ENCODE measurements around the gene CA12.
A peak's percentile ranks its signal among the peaks of the same experiment; 100 is the strongest.

Gene CA12

DNA sequence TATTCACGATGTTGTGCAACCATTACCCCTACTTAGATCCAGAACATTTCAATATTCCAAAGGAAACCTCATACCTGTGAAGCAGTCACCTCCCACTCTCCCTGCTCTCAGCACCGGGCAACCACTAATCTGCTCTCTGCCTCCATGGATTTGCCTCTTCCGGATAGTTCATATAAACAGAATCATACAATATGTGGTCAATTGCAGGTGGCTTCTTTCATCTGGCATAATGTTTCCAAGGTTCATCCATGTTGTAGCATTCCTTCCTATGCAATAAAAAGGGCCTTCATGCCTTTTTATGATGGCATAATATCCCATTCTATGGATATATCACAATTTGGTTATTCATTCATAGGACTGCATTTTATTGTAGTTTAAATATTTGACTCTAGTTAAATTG is 23.9 kb downstream of the CA12 start:
- TF ChIP-seq Cebpa-rat (IDR thresholded peaks at IDR 0.05) = no peak
- Histone ChIP-seq H3K4me3 (no peak overlapping the region), H4K20me1 (no peaks in the 10 kb centered on the region; a peak in 1 of 22 replicates), H3K9ac (no peak overlapping the region), H3K4me1 (peaks cover 2 to 25% (median 17%) of the 10 kb centered on the region in 10 experiments), H3K36me3 (no peaks in the 10 kb centered on the region), H3K27me3 (no peaks in the 10 kb centered on the region), H3K27ac (no peak overlapping the region), H3K9me3 (replicated peaks in 1 of 11) (no peaks in the 10 kb centered on the region), H3K4me2 (no peak overlapping the region)

DNA sequence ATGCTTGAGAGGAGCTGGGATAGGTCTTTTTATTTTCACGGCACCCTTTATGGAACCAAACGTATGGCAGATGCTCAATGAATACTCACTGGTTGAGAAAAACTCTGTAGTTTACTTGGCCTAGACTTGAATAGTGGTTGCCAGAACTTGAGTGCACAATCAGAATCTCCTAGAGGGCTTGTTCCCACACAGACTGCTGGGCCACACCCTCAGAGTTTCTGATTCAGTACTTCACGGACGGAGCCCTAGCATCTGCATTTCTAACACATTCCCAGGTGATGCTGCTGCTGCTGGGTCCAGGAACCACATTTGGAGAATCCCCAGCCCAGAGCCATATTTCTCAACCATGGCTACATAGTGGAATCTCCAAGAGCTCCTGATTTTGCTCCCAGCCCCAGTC is 24.6 kb downstream of the CA12 start:
- no peak for TF ChIP-seq Cebpa-rat (IDR thresholded peaks at IDR 0.05)
- no peak overlapping the region for H3K4me2 ChIP-seq
- H3K9me3 ChIP-seq (replicated peaks in 1 of 11) = no peaks in the 10 kb centered on the region
- no peaks in the 10 kb centered on the region for H3K36me3 ChIP-seq
- H3K27ac ChIP-seq = no peak overlapping the region
- no peaks in the 10 kb centered on the region for H4K20me1 ChIP-seq
- H3K27me3 ChIP-seq = no peaks in the 10 kb centered on the region
- H3K4me1 ChIP-seq = peaks cover 0 to 18% (median 10%) of the 10 kb centered on the region in 10 experiments; a peak in 15 of 20 replicates
- H3K9ac ChIP-seq = no peak overlapping the region
- H3K4me3 ChIP-seq = no peak overlapping the region

DNA sequence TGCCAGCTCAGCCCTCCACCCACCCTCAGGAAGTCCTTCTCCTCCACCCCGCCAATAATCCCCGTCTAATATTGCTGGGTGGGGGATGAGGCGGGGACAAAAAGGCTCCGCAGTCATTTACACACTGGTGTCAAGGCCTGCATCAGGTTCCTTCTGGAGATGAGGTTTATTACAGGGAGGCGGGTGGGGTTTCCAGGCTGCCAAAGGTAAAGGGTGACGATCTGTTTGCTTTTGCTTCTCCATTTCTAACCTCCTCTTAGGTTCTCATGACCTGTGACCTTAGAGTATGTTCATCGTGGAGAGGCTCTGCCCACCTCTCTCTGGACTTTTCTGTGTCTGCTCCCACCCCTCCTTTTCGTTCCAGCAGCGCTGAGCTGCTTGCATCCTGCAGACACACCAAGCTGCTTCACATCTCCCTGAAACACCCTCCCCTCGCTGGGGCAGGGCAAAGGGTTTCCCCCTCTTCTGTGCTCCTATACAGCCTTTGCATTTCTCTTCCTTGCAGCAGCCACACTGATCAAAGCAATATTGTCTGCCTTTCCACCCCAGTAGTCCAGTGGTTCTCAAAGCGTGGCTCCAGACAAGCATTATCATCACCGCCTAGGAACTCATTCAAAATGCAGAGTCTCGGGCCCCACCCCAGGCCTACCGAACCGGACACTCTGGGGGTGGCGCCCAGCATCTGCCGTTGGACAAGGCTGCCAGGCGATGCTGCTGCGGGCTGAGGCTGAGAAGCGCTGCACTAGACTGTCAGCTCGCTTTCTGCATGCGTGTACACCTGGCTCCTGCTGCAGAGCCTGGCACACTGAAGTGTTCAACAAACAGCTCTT is 26.6 kb downstream of the CA12 start:
- TF ChIP-seq Cebpa-rat (IDR thresholded peaks at IDR 0.05) = no peak
- H3K27ac ChIP-seq = no peak overlapping the region
- H3K9me3 ChIP-seq (replicated peaks in 1 of 11) = no peaks in the 10 kb centered on the region
- no peaks in the 10 kb centered on the region for H4K20me1 ChIP-seq
- no peaks in the 10 kb centered on the region for H3K36me3 ChIP-seq
- peaks cover 0 to 11% (median 3%) of the 10 kb centered on the region in 10 experiments; a peak in 7 of 20 replicates for H3K4me1 ChIP-seq
- H3K4me3 ChIP-seq = no peak overlapping the region
- H3K27me3 ChIP-seq = no peaks in the 10 kb centered on the region
- H3K4me2 ChIP-seq = peak overlapping the region in 6 of 11 experiments; percentile 3 to 33 (median 10); a peak in 4 of 22 replicates
- no peak overlapping the region for H3K9ac ChIP-seq

DNA sequence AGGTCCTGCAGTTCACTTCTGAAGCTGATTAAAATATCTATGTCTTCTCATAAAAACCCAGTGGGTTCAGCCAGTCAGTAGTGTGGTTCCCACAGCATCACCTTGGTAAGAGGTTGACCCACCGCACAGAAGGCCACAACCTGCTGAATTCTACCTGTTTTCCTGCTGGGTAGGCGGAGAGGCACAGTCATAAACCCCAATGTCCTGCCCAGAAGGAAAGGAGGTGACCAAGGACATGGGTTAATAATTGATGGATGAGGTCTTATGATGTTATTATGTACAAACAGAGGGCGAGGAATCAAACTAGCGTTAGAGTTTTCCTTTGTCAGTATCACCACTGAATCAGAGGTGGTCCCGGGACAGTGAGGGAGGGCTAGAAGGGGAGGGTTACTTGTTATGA is 27.8 kb downstream of the CA12 start:
- H3K4me1 ChIP-seq = peaks cover 4 to 17% (median 9%) of the 10 kb centered on the region in 10 experiments
- H3K36me3 ChIP-seq = no peaks in the 10 kb centered on the region
- H3K9ac ChIP-seq = no peak overlapping the region
- H3K9me3 ChIP-seq (replicated peaks in 1 of 11) = no peaks in the 10 kb centered on the region
- TF ChIP-seq Cebpa-rat (IDR thresholded peaks at IDR 0.05) = no peak
- H3K27ac ChIP-seq = no peak overlapping the region
- no peak overlapping the region for H3K4me3 ChIP-seq
- no peak overlapping the region for H3K4me2 ChIP-seq
- no peaks in the 10 kb centered on the region for H4K20me1 ChIP-seq
- H3K27me3 ChIP-seq = no peaks in the 10 kb centered on the region

- no peak overlapping the region for H3K4me3 ChIP-seq
- H4K20me1 ChIP-seq = no peaks in the 10 kb centered on the region
- peaks cover 10 to 23% (median 16%) of the 10 kb centered on the region in 10 experiments for H3K4me1 ChIP-seq
- no peak overlapping the region for H3K27ac ChIP-seq
- no peak overlapping the region for H3K4me2 ChIP-seq
- no peak overlapping the region for H3K9ac ChIP-seq
- no peak for TF ChIP-seq Cebpa-rat (IDR thresholded peaks at IDR 0.05)
- H3K36me3 ChIP-seq = no peaks in the 10 kb centered on the region
- H3K9me3 ChIP-seq (replicated peaks in 1 of 11) = no peaks in the 10 kb centered on the region
- H3K27me3 ChIP-seq = no peaks in the 10 kb centered on the region
Measured at GRCh38 chr15:63353261-63353660, 28.4 kb downstream of the CA12 start.

DNA sequence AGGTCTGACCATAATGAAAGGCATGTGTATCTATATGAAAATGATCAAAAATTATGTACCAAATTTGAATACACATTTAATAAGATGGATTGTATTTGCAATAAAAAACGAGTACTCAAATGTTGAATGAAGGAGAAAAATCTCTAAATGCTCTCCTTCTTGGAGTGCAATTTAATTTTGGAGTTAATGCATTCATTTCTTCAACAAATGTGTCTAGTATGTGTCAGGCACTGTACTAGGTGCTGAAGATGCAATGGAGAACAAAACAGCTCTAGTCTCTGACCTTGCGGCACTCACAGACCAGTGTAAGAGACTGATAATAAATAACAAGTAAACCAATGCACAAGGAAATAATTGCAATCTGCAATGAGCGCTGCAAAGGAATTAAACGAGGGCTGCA is 28.8 kb downstream of the CA12 start:
- peaks cover 15 to 28% (median 20%) of the 10 kb centered on the region in 10 experiments for H3K4me1 ChIP-seq

DNA sequence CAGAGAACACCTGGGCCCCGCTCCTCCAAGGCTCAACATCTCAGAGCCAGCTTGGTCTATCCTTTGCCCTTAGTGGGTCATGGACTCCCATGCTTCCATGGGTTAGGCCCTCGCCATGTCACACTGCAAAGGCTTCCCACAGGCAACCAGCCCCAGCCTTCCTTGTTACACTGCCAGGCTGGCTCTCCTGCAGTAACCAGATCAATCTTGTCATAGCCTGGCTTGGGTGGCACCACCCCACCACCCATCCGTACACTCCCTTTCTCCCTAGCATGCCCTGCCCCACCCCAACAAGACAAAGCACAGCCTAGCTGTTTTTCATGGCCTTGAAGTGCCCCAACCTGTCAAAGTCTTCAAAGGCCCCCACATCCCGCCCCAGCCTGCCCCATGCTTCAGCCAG is 30.5 kb downstream of the CA12 start:
- Histone ChIP-seq H3K4me2 (no peak overlapping the region), H3K9me3 (replicated peaks in 1 of 11) (no peaks in the 10 kb centered on the region), H3K9ac (no peak overlapping the region), H3K27ac (no peak overlapping the region), H3K27me3 (no peaks in the 10 kb centered on the region), H3K36me3 (no peaks in the 10 kb centered on the region), H3K4me1 (peaks cover 27 to 43% (median 35%) of the 10 kb centered on the region in 10 experiments), H3K4me3 (no peak overlapping the region), H4K20me1 (no peaks in the 10 kb centered on the region)
- no peak for TF ChIP-seq Cebpa-rat (IDR thresholded peaks at IDR 0.05)

More for the DNA sequence above, 28.8 kb downstream of the CA12 start:
- Histone ChIP-seq H3K4me2 (no peak overlapping the region), H3K36me3 (no peaks in the 10 kb centered on the region), H4K20me1 (no peaks in the 10 kb centered on the region), H3K27ac (no peak overlapping the region), H3K9ac (no peak overlapping the region), H3K9me3 (replicated peaks in 1 of 11) (no peaks in the 10 kb centered on the region), H3K27me3 (no peaks in the 10 kb centered on the region), H3K4me3 (no peak overlapping the region)
- TF ChIP-seq Cebpa-rat (IDR thresholded peaks at IDR 0.05) = no peak

GRCh38 chr15:63350178-63350621 is 31.4 kb downstream of the CA12 start:
- no peak overlapping the region for H3K4me2 ChIP-seq
- H3K27me3 ChIP-seq = 0 out of 22 replicates have a peak, but pooled peaks cover 0 to 7% (median 0%) of the 10 kb centered on the region in 11 experiments
- H4K20me1 ChIP-seq = no peaks in the 10 kb centered on the region
- H3K36me3 ChIP-seq = no peaks in the 10 kb centered on the region
- TF ChIP-seq Cebpa-rat (IDR thresholded peaks at IDR 0.05) = no peak
- peaks cover 27 to 45% (median 37%) of the 10 kb centered on the region in 10 experiments for H3K4me1 ChIP-seq
- H3K4me3 ChIP-seq = no peak overlapping the region
- H3K9me3 ChIP-seq (replicated peaks in 1 of 11) = no peaks in the 10 kb centered on the region
- no peak overlapping the region for H3K27ac ChIP-seq
- H3K9ac ChIP-seq = no peak overlapping the region

- H3K4me1 ChIP-seq = peaks cover 27 to 45% (median 39%) of the 10 kb centered on the region in 10 experiments
- H3K36me3 ChIP-seq = no peaks in the 10 kb centered on the region
- H3K4me2 ChIP-seq = peak overlapping the region in 4 of 11 experiments; percentile 75 to 83 (median 81); a peak in 2 of 22 replicates
- no peak overlapping the region for H3K9ac ChIP-seq
- H4K20me1 ChIP-seq = no peaks in the 10 kb centered on the region
- H3K9me3 ChIP-seq (replicated peaks in 1 of 11) = no peaks in the 10 kb centered on the region
- H3K27ac ChIP-seq = no peak overlapping the region
- H3K4me3 ChIP-seq = no peak overlapping the region
- 0 out of 22 replicates have a peak, but pooled peaks cover 0 to 9% (median 0%) of the 10 kb centered on the region in 11 experiments for H3K27me3 ChIP-seq
- no peak for TF ChIP-seq Cebpa-rat (IDR thresholded peaks at IDR 0.05)
Measured at GRCh38 chr15:63349621-63350020, 32.0 kb downstream of the CA12 start.
